DND-41 (cell line): ENCODE results near the gene CCDC88A.
"Not testable (repeated sequence)": the region's sequence is repeated elsewhere in the genome, so short reads cannot be mapped to it uniquely, and the experiment has no call there.

Experiments used
- ATAC-seq: fragments of 200-7000 bp; cut with Tn5 transposase; 3 replicates; pipeline ENCODE4 v1.9.1; 2021; ENCODE audit warnings: low read depth; ENCODE audit not compliant: insufficient read depth
- DNase-seq: peaks from one replicate; pipeline ENCODE4 v3.0.0-alpha.2; 2020
- H2AFZ ChIP-seq: 2 replicates; pipeline ENCODE4 v1.6.0; 2012; ENCODE audit warnings: low read depth, low read length
- H3K27ac ChIP-seq: 2 replicates; pipeline ENCODE4 v1.5.1; 2012; ENCODE audit warnings: low read length, inconsistent platforms
- H3K27me3 ChIP-seq: fragments of 200-600 bp; sonication (generic); 2 replicates; pipeline ENCODE4 v1.6.0; 2012; ENCODE audit warnings: low read length, mild to moderate bottlenecking, inconsistent platforms; ENCODE audit not compliant: insufficient read depth, poor library complexity
- H3K36me3 ChIP-seq: 2 replicates; pipeline ENCODE4 v1.5.1; 2012; ENCODE audit warnings: low read length, inconsistent platforms; ENCODE audit not compliant: insufficient read depth
- H3K4me1 ChIP-seq: 2 replicates; pipeline ENCODE4 v1.5.1; 2012; ENCODE audit warnings: mild to moderate bottlenecking, low read length; ENCODE audit not compliant: insufficient read depth
- H3K4me2 ChIP-seq: 2 replicates; pipeline ENCODE4 v1.6.0; 2012; ENCODE audit warnings: mild to moderate bottlenecking, moderate library complexity, low read length, inconsistent platforms; ENCODE audit not compliant: insufficient read depth
- H3K4me3 ChIP-seq, 2 experiments: fragments of 200-600 bp in 1 of 2; shearing (Covaris generic) in 1 of 2; 2 replicates each; pipeline ENCODE4 v1.5.1; 2012 to 2016; ENCODE audit warnings: inconsistent platforms in 2 of 2, low read length in 2 of 2, mild to moderate bottlenecking in 2 of 2, low read depth in 1 of 2, moderate library complexity in 1 of 2
- H3K79me2 ChIP-seq: 2 replicates; pipeline ENCODE4 v1.6.0; 2012; ENCODE audit warnings: low read length, inconsistent platforms; ENCODE audit not compliant: insufficient read depth
- H3K9ac ChIP-seq: 2 replicates; pipeline ENCODE4 v1.6.0; 2012; ENCODE audit warnings: low read depth, mild to moderate bottlenecking, inconsistent platforms, low read length, moderate library complexity
- H3K9me3 ChIP-seq: 2 replicates; pipeline ENCODE4 v1.5.1; 2012; ENCODE audit warnings: low read length, moderate library complexity, mild to moderate bottlenecking, inconsistent platforms; ENCODE audit not compliant: insufficient read depth, severe bottlenecking
- H4K20me1 ChIP-seq: 2 replicates; pipeline ENCODE4 v1.6.0; 2012; ENCODE audit warnings: low read length; ENCODE audit not compliant: insufficient read depth
- EZH2 ChIP-seq: IDR thresholded peaks from 3 replicates; pipeline ENCODE4 v1.6.1; 2012; ENCODE audit warnings: borderline replicate concordance, low read depth, mild to moderate bottlenecking, moderate library complexity, low read length, inconsistent platforms; ENCODE audit not compliant: severe bottlenecking
- TF ChIP-seq, protein P1 (sequence below): IDR thresholded peaks from 2 replicates; pipeline ENCODE4 v1.5.1; 2012; ENCODE audit warnings: borderline replicate concordance, low read length, moderate library complexity, mild to moderate bottlenecking; ENCODE audit not compliant: poor library complexity, severe bottlenecking; ENCODE audit errors: extremely low read depth

The CCDC88A gene

DNA sequence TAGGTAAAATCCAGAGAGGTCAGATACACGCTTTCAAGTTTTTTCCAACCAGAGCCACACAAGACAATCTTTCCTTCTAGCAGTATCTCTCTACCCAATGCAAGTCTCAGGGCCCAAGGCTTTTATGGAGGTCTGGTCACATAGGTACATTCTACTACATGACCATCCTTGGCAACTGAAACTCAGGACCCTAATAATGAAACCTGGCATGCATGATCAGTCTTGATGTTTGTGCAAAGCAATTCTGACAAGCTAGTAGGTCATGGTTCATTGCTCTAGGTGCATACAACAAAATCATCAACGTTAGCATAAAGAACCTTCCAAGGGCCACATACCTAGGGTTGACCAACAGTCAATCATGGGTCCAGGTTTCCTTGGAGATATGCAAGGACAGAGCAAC is 33.2 kb upstream of the CCDC88A start:
- no peak for TF ChIP-seq EZH2
- TF ChIP-seq, protein P1, sequence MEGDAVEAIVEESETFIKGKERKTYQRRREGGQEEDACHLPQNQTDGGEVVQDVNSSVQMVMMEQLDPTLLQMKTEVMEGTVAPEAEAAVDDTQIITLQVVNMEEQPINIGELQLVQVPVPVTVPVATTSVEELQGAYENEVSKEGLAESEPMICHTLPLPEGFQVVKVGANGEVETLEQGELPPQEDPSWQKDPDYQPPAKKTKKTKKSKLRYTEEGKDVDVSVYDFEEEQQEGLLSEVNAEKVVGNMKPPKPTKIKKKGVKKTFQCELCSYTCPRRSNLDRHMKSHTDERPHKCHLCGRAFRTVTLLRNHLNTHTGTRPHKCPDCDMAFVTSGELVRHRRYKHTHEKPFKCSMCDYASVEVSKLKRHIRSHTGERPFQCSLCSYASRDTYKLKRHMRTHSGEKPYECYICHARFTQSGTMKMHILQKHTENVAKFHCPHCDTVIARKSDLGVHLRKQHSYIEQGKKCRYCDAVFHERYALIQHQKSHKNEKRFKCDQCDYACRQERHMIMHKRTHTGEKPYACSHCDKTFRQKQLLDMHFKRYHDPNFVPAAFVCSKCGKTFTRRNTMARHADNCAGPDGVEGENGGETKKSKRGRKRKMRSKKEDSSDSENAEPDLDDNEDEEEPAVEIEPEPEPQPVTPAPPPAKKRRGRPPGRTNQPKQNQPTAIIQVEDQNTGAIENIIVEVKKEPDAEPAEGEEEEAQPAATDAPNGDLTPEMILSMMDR: no peak
- Histone ChIP-seq H3K27ac (no peak overlapping the region), H2AFZ (no peak overlapping the region), H3K9ac (no peak overlapping the region), H3K4me2 (no peak overlapping the region), H3K27me3 (no peaks in the 10 kb centered on the region), H3K36me3 (no peaks in the 10 kb centered on the region), H3K9me3 (no peaks in the 10 kb centered on the region), H4K20me1 (no peaks in the 10 kb centered on the region), H3K4me3 (no peak overlapping the region), H3K79me2 (no peaks in the 10 kb centered on the region), H3K4me1 (no peaks in the 10 kb centered on the region)
- DNase-seq (no peak), ATAC-seq (no peak)

DNA sequence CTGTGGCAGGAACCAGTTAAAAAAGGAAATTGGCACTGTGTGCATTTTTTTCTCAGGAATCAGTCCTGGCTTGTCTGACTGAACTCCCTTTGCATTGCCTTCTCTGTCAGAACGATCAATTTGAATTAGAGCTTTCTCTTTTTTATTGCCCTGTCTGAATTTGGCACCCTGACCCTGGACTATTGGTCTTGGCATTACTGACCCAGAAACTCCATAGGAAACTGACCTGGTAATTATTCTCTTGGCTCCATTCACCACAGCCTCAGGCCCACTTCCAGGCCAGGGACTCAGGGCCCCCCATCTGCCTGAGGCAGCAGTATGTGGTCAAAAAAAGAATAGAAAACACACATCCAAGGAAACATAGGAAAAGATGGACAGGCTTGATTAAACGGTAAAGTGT is 32.0 kb upstream of the CCDC88A start:
- DNase-seq: no peak
- no peak overlapping the region for H3K27ac ChIP-seq
- H3K4me3 ChIP-seq: no peak overlapping the region
- H4K20me1 ChIP-seq: no peaks in the 10 kb centered on the region
- H3K27me3 ChIP-seq: no peaks in the 10 kb centered on the region
- no peaks in the 10 kb centered on the region for H3K4me1 ChIP-seq
- no peaks in the 10 kb centered on the region for H3K36me3 ChIP-seq
- ATAC-seq: no peak
- no peak overlapping the region for H2AFZ ChIP-seq
- H3K9ac ChIP-seq: no peak overlapping the region
- no peak overlapping the region for H3K4me2 ChIP-seq
- TF ChIP-seq, protein P1: no peak
- TF ChIP-seq EZH2: no peak
- H3K79me2 ChIP-seq: no peaks in the 10 kb centered on the region
- no peaks in the 10 kb centered on the region for H3K9me3 ChIP-seq

DNA sequence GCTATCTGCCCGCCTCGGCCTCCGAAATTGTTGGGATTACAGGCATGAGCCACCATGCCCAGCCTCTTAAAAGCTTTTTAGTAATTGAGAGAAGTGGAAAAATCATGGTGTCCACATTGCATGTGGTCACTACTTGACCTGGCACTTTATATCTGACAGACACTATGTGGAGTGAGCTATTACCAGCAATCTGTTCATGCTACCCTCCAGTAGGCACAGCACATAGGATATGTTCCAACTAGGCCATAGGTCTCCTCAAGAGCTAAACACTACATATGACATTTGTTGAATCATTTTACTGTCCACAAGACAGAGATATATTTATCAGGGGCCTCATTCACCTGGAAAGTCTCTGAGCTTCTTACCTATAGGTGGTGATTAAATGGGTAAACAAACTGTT is 30.4 kb upstream of the CCDC88A start:
- H3K9me3 ChIP-seq, H3K36me3 ChIP-seq, DNase-seq, H3K9ac ChIP-seq, H4K20me1 ChIP-seq, H3K79me2 ChIP-seq, ATAC-seq, H2AFZ ChIP-seq, H3K4me1 ChIP-seq, H3K27me3 ChIP-seq, H3K27ac ChIP-seq, H3K4me2 ChIP-seq, H3K4me3 ChIP-seq: not testable (repeated sequence)

DNA sequence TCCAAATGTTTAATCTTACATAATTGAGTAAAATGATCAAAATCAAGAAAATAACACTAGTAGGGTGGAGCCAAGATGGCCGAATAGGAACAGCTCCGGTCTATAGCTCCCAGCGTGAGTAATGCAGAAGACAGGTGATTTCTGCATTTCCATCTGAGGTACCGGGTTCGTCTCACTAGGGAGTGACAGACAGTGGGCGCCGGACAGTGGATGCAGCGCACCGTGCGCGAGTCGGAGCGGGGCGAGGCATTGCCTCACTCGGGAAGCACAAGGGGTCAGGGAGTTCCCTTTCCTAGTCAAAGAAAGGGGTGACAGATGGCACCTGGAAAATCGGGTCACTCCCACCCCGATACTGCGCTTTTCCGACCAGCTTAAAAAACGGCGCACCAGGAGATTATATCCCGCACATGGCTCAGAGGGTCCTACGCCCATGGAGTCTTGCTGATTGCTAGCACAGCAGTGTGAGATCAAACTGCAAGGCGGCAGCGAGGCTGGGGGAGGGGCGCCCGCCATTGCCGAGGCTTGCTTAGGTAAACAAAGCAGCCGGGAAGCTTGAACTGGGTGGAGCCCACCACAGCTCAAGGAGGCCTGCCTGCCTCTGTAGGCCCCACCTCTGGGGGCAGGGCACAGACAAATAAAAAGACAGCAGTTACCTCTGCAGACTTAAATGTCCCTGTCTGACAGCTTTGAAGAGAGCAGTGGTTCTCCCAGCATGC is 22.5 kb upstream of the CCDC88A start:
- H3K4me3 ChIP-seq: not testable (repeated sequence)

More for the DNA sequence above, 22.5 kb upstream of the CCDC88A start:
- H4K20me1 ChIP-seq, H3K36me3 ChIP-seq, ATAC-seq, H3K27ac ChIP-seq, DNase-seq, H3K4me2 ChIP-seq, H3K4me1 ChIP-seq, H2AFZ ChIP-seq, H3K27me3 ChIP-seq, H3K79me2 ChIP-seq, H3K9ac ChIP-seq, H3K9me3 ChIP-seq: not testable (repeated sequence)
